HG02938 (cell line): Measurements from ENCODE around the gene CFAP161.

Source experiments
- ATAC-seq: cut with Tn5 transposase; IDR thresholded peaks from one replicate; pipeline ENCODE4 v1.9.1; 2021; ENCODE audit warnings: mild to moderate bottlenecking, moderate library complexity; ENCODE audit not compliant: unreplicated experiment

The CFAP161 gene, protein sequence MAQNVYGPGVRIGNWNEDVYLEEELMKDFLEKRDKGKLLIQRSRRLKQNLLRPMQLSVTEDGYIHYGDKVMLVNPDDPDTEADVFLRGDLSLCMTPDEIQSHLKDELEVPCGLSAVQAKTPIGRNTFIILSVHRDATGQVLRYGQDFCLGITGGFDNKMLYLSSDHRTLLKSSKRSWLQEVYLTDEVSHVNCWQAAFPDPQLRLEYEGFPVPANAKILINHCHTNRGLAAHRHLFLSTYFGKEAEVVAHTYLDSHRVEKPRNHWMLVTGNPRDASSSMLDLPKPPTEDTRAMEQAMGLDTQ

DNA sequence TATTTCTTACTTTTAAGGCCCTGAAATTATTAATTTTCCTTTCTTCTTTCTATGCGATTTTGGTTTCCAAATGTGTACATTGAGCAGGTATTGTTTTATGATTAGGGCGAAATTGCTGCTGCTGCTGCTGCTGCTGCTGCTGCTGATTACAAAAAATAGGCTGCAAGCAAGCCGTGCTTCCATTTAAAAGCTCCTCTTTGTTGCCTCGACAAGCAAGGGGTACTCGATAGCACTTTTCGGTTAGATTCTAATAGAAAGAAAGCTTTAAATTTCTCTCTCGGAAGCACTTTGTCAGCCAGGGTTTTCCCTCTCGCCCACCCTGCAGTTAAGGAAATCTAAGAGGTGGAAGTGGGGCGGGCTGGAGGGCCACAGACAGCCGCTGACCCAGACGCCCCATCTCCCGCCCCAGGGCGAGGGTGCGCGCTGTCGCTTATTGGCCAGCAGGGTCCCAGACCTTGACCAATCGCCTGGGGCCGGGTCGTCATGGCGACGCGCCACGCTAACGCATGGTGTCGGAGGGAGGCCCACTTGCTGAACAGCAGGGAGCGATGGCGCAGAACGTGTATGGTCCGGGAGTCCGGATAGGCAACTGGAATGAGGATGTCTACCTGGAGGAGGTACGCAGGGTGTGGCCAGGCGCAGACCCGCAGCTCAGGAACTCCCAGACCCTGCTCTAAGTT lies at the start of gene CFAP161:
TSS of gene CFAP161 (plus strand) at position 489 of the 680 bp plus-strand sequence. CDS start at position 549, 60 bp downstream.
- ATAC-seq = no peak

DNA sequence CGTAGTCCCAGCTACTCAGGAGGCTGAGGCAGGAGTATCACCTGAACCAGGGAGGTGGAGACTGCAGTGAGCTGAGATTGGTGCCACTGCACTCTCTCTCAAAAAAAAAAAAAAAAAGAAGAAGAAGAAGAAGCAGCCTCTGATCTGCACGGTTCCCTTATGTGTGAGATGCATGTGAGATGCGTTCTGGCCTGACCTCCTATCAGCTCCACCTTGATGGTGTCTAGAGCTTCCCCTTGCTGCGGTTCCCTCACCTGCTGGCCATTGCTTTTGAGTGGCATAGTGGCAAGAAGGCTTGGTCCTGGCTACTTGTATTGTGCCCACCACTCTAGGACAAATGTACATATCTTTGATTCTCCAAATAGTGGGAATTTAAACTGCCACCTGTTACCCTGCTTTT lies 49.4 kb upstream of the CFAP161 start:
- no peak for ATAC-seq

DNA sequence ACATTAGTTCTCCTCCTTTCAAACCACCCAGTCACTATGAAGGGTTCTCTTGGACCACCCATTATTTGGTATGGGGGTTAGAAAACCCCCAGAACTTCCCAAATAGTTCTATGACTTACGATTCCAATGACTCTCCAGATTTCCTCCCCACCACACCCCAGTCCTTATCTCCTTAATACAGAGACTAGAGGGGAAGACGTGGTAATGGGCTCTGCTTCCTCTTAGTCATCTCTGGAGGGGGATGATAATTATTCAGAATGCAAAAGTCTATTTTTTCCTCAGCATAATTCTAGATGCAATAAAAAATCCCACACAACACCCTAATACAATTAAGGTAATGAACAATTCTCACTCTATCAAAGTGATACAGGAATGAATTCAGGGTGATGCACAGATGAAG lies 48.9 kb upstream of the CFAP161 start:
- no peak for ATAC-seq

DNA sequence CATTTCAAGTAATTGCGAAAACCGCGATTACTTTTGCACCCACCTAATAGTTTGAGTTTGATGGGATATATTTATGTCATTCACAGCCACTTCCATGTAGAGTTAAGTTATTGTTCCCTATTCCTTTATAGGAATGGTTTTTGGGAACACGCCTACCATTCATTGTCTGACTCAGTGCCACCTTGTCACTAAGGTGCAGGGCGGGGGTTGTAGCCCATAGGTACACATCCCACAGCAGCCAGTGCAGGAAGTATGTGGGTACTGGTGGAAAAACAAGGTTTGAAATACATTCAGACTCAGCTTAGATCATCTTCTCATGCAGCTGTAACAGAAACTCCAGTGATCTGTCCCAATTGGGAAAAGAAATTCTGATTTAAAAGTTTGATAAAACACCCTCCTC lies 48.2 kb upstream of the CFAP161 start:
- ATAC-seq = no peak

DNA sequence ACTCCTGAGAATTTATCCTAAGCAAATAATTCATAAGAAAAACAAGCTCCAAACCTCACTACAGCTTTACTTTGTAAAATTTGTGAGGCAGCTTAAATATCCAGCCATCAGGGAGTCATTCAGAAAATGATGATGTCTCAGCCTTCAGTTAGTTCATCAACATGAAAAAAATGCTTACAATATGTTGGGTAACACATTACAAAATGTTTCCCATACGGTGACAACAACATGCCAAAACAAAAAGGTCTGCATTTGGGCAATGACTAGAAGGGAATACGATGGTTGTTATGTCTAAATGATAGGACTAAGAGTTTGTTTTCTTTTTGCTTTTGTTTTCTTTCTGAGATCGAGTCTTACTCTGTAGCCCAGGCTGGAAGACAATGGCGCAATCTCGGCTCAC lies 47.0 kb upstream of the CFAP161 start:
- ATAC-seq = no peak

DNA sequence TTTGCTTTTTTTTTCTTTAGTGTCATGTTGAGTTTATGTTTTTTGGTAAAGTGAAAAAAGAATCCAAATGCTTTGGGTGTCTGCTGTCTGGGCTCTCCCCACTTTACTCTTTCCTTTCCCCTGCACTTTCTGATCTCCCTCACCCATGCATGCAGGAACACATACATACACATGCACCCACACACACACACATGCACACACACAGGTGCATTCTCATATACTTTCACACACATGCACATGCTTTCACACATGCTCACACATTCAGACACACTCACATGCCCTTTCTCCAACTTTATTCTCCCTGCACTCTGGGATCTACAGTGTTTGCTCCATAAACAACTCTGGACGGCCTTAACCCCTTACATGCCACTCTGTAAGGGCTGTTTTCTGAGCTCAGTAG lies 46.4 kb upstream of the CFAP161 start:
- no peak for ATAC-seq

DNA sequence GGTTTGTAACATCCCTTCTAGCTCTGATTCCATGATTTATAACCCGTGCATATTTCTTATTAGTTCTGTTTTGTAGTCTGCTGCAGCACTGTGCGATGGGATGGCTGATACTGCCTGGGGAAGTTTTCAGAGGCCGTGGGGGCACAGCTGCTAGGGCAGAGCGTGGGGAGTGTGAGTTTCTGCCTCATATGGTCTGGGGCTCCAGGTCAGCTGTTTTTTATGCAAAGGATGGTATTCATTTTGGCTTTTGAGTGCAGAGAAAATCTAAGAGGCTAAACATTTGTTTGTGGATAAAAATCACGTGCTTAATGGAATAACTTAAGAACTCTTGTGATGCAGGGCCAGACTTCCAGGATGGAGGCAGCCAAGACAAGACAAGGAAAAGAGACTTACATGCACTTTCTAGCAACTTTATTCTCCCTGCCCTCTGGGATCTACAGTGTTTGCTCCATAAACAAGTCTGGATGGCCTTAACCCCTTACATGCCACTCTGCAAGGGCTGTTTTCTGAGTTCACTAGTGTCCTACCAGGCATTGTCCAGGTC lies 45.5 kb upstream of the CFAP161 start:
- ATAC-seq = no peak

DNA sequence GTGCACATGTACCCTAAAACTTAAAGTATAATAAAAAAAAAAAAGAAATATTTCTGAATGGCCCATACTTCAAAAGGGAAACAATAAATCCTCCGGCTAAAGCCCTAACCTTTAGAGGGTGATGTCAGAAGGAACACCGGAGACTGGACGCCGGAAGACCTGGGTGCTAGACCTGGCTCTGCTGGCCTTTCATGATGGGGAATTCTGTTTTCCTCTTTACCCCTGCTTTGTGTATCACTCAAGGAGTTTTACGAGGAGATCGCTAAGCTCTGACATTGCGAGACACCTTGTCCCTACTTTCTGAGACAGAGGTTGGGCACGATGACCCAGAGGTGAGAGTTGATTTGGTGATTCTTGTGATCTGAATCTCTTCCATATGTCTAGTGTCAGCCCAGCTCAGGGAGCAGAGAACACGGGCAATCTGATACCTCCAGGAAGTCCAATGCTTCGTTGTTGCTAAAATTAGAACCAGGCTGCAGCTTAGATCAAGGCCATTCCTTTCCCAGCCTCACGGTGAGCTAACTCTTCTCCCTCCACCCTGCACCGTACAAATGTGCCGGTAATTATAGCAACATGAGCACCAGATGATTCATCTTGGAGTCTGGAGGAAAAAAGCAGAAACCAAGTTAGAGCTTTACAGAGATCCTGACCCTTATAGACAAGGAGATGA lies 42.0 kb upstream of the CFAP161 start:
- ATAC-seq = no peak

DNA sequence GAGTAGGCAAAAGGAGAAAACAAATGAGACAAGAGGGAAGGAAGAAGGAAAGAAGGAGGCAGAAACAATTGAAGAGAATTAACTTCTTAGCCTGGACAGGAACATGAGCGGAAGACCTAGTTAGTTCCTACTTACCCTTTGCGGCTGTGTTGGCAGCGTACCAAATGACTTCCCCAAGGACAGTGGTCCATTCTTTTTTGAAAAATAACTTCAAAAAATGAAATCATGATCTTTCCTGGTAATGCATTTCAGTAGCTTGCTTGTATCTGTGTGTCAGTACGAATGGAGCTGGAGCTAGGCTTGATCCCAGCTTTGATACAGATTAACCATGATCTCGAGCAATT lies 41.5 kb upstream of the CFAP161 start:
- ATAC-seq = no peak

DNA sequence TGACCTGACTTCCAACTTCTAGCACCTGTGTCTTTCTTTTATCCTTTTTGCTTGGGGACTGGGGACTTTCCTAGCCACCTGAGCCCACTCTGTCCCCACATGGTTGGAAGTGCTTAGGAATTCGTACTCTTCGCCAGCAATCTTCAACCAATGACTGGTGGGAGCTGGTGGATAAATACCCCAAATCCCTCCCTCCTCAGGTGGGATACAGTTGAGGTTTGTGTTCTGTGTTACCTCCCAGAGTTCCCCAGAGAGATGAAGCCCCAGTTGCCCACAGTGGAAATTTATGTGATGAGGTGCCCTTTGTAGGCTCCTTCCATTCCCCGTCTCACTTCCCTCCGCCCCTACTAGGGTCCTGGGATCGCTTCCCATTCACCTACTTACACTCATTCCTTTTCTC lies 40.1 kb upstream of the CFAP161 start:
- no peak for ATAC-seq

DNA sequence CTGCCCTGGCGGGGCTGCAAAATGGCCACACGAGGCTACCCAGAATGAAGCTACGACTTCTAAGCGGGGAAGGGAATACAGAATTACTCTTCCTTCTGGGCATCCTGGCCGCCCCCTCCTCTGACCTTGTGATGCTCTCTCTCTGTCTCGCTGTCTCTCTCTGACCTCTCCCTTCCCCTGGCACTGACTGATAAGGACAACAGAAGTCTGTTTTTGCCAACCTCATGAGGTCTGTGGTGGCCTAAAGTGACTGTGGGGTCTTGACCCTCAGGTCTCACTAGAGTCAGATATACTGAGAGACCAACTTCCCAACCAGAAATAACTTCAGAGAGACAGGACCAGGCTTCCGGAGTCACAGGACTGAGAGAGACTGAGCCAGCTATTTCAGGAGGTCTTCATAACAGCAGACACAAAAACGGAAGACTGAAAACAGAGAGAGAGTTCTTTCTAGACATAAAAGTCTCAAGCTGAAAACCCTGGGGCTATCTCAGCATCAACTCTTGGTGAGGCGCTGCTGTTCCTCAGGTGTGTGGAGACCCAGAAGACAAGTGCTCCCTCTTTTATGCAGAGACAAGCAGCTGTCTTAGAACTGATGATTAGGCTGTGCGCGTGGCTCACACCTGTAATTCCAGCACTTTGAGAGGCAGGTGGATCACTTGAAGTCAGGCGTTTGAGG lies 38.2 kb upstream of the CFAP161 start:
- no peak for ATAC-seq

DNA sequence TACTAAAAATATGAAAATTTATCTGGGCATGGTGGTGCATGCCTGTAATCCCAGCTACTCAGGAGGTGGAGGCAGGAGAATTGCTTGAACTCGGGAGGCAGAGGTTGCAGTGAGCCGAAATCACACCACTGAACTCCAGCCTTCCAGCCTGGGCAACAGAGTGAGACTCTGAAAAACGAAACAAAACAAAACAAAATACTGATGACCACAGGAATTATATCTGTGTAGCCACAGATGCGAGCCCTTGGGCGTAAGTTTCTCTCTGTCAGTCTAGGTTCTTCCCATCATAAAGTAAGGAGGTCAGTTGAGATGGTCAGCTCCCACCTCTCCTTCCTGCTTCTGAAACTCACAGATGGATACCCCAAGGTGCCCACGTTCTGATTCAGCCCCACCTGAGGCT lies 37.7 kb upstream of the CFAP161 start:
- no peak for ATAC-seq

DNA sequence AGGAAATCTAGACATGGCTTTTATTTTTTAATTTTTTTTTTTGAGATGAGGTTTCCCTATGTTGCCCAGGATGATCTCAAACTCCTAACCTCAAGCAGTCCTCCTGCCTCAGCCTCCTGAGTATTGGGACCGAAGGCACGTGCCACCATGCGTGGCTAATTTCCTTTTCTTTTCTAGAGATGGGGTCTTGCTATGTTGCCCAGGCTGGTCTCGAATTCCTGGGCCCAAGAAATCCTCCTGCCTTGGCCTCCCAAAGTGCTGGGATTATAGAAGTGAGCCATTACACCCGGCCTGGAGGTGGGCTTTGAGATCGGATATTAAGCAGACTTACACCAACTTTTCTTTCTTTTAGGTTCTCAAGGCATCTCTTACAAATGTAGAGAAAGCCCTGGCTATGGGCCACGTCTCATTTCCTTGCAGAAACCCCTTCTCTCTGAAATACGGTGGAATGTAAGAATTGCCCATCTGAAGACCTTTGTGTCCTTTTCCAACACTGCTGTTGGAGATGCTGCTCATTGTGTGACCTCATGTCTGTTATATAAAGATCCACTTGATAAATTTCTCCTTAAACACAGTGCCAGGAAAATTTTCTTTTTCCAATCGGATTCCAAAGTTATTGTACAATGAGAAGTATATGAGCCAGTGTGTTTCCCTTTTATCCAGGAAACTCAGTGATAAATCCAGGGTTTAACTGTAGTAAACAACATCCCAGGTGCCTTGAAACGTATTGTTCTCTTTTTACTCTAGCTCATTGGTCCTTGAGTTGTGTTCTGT lies 36.8 kb upstream of the CFAP161 start:
- ATAC-seq = no peak

DNA sequence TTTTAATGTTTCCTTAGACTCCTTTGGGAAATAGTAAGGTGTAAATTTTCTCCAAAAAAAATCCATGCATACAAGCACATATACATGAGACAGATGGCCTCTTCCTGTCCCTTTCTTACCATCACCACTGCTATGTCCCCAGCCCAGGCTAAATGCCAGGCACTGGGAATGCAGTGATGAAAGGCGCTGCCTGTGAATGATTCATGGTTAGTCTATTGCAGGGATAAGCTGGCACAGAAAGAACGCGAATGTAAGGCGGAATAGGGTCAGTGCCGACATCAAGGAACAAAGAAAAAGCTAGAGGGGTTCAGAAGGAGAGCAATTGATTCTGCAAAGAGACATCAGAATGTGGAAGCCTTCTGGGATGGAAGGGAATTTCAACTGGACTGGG lies 36.2 kb upstream of the CFAP161 start:
- ATAC-seq = no peak

DNA sequence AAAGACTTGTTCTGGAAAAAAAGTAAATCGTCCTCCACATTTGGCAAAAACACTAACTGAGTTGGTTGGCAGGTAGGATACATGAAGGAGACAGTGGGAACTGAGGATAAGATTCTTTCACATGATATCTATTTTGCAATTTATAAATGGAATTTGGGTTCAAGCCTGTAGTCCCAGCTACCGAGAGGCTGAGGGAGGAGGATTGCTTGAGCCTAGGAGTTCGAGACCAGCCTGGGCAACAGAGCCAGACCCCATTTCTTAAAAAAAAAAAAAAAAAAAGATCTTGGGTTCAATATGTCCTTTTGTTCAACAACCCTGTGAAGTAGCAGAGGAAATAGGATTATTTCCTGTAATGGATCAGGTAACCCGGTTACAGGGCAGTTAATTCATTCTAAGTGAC lies 35.7 kb upstream of the CFAP161 start:
- no peak for ATAC-seq

DNA sequence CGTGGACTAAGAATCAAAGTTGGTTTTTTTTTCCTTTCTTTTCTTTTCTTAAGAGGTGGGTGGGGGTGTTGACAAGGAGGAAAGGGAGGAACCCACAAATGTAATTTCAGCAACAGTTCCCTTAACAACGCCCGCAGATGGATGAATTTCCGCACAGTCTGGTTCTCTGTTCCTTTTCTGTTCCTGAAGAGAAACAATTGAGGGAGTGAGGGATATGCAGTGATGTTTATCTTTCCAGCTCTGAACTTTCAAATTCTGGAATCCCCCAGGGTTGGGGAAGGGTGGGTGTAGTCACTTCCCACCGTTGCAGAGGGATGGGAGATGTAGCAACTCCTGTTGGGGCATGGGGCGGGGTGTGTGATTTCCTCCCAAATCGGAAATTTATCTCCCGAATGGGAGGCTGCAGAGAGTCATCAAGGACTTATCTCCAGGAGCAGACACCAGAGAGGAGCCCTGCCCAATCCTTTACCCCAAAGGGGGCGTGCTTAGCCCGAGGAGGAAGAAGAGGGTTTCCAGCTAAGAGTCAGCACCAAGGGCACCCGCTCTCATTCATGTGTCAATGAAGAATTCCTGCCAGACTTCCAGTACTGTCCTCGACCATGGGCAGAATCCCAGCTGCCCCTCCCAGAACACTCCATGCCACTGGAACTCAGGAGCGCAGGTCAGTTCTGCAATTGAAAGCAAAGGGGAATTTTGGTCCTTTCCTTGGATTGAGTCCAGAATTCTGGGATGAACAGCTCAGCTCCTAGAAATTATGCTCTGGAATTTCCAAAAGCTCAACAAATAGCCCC lies 35.0 kb upstream of the CFAP161 start:
- no peak for ATAC-seq

DNA sequence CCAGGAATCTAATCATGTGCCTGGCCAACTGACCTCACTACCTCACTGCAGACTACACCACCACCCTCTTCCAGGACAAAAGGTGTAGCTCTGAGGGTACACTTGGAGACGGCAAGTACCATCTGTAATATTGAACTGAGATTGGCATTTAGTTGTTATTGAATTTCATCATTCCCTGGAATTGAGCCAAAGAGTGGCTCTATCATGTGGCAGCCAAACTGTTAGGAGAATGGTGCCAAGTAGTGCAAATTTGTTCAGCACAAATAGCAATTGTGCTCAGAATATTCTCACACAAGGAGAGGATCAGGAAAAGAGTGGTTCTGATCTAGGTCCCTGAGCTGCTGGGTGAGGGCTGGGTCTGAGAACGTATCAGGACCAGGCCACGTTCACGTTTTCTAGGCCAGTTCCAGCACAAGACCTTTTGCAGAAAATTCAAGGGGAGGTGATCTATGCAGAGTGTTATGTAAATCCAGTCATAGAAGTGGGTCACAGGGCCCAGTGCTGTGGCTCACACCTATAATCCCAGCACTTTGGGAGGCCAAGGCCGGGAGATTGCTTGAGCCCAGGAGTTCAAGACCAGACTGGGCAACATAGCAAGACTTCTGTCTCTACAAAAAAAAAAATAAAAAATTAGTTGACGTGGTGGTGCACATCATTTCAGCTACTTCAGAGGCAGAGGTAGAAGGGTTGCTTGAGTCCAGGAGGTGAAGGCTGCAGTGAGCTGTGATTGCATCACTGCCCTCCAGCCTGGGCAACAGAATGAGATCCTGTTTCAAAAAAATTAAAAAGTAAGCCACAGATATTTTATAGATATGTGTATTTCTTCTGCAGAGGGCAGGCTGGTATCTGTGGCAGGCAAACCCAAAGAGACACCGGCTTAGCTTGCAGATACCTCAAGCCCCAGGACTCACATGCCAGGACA lies 31.9 kb upstream of the CFAP161 start:
- no peak for ATAC-seq

DNA sequence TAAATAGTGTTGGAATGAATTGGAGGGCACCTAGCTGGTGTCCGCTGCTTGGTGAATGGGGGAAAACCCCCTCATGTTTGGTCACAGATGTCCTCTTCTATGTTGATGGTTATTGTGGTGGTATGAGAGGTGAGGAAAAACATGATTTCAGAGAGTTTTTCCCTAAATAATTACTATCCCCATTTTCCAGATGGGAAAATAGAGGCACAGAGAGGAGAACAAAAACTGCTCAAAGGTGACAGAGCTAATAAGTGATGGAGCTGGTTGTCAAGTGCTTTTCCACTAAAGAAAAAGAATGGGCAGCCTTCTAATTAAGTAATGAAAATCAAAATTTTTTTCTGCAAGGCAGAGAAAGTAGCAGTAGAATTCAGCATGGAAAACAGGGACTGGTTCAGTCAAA lies 30.2 kb upstream of the CFAP161 start:
- ATAC-seq = no peak

DNA sequence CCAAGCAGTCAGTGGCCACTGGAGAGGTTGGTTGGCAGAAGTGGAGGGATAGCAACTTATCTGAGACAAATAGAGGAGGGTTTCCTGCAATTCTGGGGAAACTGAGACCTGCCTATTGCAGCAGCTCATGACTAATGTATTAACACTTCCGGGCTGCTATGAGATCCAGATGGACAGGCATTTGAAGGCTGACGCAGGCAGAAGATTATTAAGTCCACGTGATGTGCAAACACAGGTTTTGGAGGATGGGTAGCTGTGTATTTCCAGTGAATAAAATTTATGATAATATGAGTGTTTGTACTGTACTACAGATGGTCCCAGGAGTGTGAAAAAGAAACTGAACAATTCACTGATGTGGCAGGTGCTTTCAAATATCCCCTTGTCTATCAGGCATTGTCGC lies 28.5 kb upstream of the CFAP161 start:
- no peak for ATAC-seq
